Gastroesophageal sphincter (tissue), 4 donors: Measurements from ENCODE around the gene AFMID. TPM values are rescaled to one million over a fixed set of nuclear protein-coding genes. Genes with fewer than 3 reads are reported as not detected.

ENCODE experiments used
- ATAC-seq: fragments of 150-250 bp; one replicate; pipeline ENCODE4 v1.9.1; 2016; ENCODE audit warnings: mild to moderate bottlenecking, moderate library complexity
- H3K27ac ChIP-seq, 4 donors: fragments of 200-600 bp; sonication (generic) in 3 of 4; 1 replicate in 3 of 4; 2 replicates in 1 of 4; pipeline ENCODE4 v1.5.1; 2016 to 2019
- H3K27me3 ChIP-seq: fragments of 200-600 bp; sonication (generic); one replicate; pipeline ENCODE4 v1.5.1; 2019
- H3K36me3 ChIP-seq, 2 donors: fragments of 200-600 bp; sonication (generic); one replicate each; pipeline ENCODE4 v1.5.1; 2019; ENCODE audit warnings: control low read depth in 1 of 2
- H3K4me1 ChIP-seq, 3 donors: fragments of 200-600 bp; sonication (generic); 1 replicate in 2 of 3; 2 replicates in 1 of 3; pipeline ENCODE4 v1.5.1; 2016 to 2019; ENCODE audit warnings: control low read depth in 2 of 3
- H3K4me3 ChIP-seq, 2 donors: fragments of 200-600 bp; sonication (generic); one replicate each; pipeline ENCODE4 v1.5.1; 2019; ENCODE audit warnings: mild to moderate bottlenecking in 1 of 2, moderate library complexity in 1 of 2
- H3K9me3 ChIP-seq, 3 donors: fragments of 200-600 bp; sonication (generic); one replicate each; pipeline ENCODE4 v1.5.1; 2017 to 2019; ENCODE audit warnings: control low read depth in 2 of 3
- EP300 ChIP-seq: sonication (generic); formaldehyde crosslinking; IDR thresholded peaks from one replicate; pipeline ENCODE4 v1.6.1; 2017; ENCODE audit warnings: antibody characterized with exemption, mild to moderate bottlenecking
- POLR2A ChIP-seq, 2 donors: fragments of 450-650 bp; IDR thresholded peaks; one replicate each; pipeline ENCODE4 v1.6.1; 2017; ENCODE audit warnings: antibody characterized with exemption in 2 of 2, mild to moderate bottlenecking in 2 of 2, moderate library complexity in 1 of 2
- POLR2AphosphoS5 ChIP-seq: sonication (generic); formaldehyde crosslinking; IDR thresholded peaks from one replicate; pipeline ENCODE4 v1.6.1; 2017; ENCODE audit warnings: antibody characterized with exemption
- WGBS, 2 donors: methylation state at CpG; one replicate each; pipeline ENCODE4 v1.1.5; 2018; ENCODE audit warnings: low coverage in 1 of 2; 5-methylcytosine and 5-hydroxymethylcytosine counted together
- total RNA-seq, 4 donors: library from RNA; depleted of rRNA; stranded (reverse); fragments of >200 nt; gene quantifications; one replicate each; pipeline ENCODE4 v1.1.0, GENCODE V29; 2016
- TF ChIP-seq, protein P1 (sequence below), 4 experiments: fragments of 200-600 bp in 2 of 4; fragments of 450-650 bp in 2 of 4; sonication (generic) in 1 of 4; IDR thresholded peaks; one replicate each; pipeline ENCODE4 v1.5.1; 2017 to 2019; ENCODE audit warnings: antibody characterized with exemption in 4 of 4, mild to moderate bottlenecking in 2 of 4, moderate library complexity in 2 of 4

The AFMID gene
- total RNA-seq, 4 donors from 2014 or later = 14.9 to 43.9 (median 31.6) TPM

GRCh38 chr17:78159575-78160158, 27.5 kb upstream of the AFMID start:
- H3K4me1 ChIP-seq = no peaks in the 10 kb centered on the region
- H3K4me3 ChIP-seq = no peak overlapping the region
- no peaks in the 10 kb centered on the region for H3K9me3 ChIP-seq
- no peaks in the 10 kb centered on the region for H3K27me3 ChIP-seq
- H3K36me3 ChIP-seq = no peaks in the 10 kb centered on the region
- no peak for ATAC-seq
- WGBS, 2 donors = 77 to 85% methylated on average over 10 of the region's 10 CpGs
- H3K27ac ChIP-seq = no peak overlapping the region
- TF ChIP-seq EP300 = no peak
- TF ChIP-seq, protein P1, sequence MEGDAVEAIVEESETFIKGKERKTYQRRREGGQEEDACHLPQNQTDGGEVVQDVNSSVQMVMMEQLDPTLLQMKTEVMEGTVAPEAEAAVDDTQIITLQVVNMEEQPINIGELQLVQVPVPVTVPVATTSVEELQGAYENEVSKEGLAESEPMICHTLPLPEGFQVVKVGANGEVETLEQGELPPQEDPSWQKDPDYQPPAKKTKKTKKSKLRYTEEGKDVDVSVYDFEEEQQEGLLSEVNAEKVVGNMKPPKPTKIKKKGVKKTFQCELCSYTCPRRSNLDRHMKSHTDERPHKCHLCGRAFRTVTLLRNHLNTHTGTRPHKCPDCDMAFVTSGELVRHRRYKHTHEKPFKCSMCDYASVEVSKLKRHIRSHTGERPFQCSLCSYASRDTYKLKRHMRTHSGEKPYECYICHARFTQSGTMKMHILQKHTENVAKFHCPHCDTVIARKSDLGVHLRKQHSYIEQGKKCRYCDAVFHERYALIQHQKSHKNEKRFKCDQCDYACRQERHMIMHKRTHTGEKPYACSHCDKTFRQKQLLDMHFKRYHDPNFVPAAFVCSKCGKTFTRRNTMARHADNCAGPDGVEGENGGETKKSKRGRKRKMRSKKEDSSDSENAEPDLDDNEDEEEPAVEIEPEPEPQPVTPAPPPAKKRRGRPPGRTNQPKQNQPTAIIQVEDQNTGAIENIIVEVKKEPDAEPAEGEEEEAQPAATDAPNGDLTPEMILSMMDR (IDR thresholded peaks at IDR 0.05) = no peak
- TF ChIP-seq POLR2A (IDR thresholded peaks at IDR 0.05) = no peak
- TF ChIP-seq POLR2AphosphoS5 = no peak

DNA sequence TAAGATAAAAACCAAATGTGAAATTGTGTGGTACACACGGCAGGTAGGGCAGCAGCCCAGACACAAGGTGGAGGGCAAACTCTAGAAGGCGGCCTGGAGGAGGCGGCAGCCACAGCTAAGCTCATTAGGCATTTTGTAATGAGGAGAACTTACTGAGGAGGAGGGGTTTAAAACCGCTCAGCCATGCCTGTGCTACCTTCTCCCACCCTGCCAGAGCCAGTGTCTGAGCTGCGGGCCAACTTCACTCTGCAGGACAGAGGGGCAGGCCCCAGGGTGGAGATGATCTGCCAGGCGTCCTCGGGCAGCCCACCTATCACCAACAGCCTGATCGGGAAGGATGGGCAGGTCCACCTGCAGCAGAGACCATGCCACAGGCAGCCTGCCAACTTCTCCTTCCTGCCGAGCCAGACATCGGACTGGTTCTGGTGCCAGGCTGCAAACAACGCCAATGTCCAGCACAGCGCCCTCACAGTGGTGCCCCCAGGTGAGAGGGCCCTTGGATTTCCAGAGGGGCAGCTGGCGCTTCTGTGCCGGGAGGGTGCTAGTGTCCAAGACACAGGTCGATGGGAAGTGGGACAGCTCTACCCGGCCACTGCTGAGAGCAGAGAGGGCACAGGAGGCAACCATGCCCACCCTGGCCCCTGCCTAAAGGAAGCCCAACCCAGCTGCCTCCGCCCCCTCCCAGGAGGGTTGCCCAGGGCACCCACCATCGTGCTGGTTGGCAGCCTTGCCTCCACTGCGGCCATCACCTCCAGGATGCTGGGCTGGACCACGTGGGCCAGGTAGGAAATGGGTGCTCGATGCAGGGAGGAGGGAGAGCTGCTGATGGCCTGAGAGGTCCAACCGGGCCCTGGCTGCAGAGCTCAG, 23.0 kb upstream of the AFMID start:
- Histone ChIP-seq H3K4me3 (no peak overlapping the region), H3K9me3 (no peaks in the 10 kb centered on the region), H3K4me1 (peaks cover 0 to 8% (median 0%) of the 10 kb centered on the region in 3 donors), H3K27ac (no peak overlapping the region), H3K27me3 (no peaks in the 10 kb centered on the region), H3K36me3 (no peaks in the 10 kb centered on the region)
- ATAC-seq = no peak
- TF ChIP-seq, protein P1 (IDR thresholded peaks at IDR 0.05) = no peak
- TF ChIP-seq POLR2AphosphoS5 (no peak), EP300 (no peak), POLR2A (IDR thresholded peaks at IDR 0.05) (no peak)
- 90 to 100% methylated on average over 1 to 2 of the region's 22 CpGs for WGBS, 2 donors

DNA sequence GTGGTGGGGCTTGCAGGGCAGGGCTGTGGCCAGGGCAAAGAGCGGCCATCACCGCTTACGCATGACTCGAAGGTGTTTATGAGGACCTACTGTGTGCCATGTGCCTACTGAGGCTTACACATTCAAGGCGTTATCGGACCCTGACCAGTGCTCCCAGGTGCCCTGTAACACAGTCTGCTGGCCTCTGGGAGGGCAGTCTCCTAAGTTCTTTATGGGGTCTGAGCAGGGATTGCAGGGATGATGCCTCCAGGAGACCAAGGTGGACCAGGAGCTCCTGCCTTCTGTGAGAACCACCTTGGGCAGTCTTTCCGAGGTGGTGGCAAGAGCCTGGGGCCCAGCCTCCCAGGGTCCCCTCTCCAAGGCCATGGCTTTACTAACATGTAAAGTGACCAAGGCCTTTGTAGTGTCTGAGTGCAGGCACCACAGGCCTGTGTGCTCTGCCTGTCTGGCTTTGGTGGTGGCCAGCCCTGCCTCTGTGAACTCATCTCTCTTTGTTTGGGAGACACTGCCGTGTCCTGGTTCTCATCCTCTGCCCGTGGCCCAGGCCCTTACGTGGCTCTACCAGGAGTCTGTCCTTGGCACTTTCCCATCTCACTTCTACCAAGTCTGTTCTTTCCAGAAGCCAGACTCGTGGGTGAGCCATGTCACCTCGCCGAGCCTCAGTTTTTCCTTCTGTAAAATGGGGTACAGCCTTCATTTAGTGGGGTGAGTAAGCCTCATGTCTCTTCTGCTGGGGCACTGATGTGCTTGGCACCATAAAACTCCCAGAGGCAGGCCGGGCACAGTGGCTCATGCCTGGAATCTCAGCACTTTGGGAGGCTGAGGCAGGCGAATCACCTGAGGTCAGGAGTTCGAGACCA, 22.2 kb upstream of the AFMID start:
- WGBS, 2 donors = 92 to 95% methylated on average over 2 to 7 of the region's 16 CpGs
- no peak for ATAC-seq
- TF ChIP-seq POLR2A (IDR thresholded peaks at IDR 0.05) (no peak), POLR2AphosphoS5 (no peak), EP300 (no peak)
- TF ChIP-seq, protein P1 (IDR thresholded peaks at IDR 0.05) = no peak
- Histone ChIP-seq H3K27ac (no peak overlapping the region), H3K9me3 (no peaks in the 10 kb centered on the region), H3K27me3 (no peaks in the 10 kb centered on the region), H3K36me3 (no peaks in the 10 kb centered on the region), H3K4me1 (peaks cover 0 to 16% (median 6%) of the 10 kb centered on the region in 3 donors), H3K4me3 (no peak overlapping the region)

DNA sequence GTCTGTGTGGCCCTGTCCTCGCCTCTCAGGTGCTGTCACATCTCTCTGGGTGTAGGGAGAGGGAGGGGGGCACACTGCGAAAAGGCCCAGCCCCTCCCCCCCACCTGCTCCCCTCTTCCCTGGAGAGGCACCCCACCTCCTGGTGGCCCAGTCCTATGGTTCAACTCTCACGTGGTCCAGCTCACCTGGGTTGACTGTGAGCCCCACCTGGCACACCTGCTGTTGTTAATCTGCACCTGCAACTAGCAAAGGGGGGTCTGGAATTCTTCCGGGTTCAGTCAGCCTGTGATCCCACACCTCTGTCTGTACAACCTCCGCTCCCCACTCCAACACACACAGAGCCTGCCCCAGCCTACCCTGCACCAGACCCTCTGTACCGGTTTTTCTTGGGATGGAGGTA, 20.7 kb upstream of the AFMID start:
- ATAC-seq = no peak
- 86% methylated on average over 2 of the region's 6 CpGs; no CpG with 5 or more reads in 1 of the 2 donors for WGBS, 2 donors

More for the DNA sequence above, 20.7 kb upstream of the AFMID start:
- H3K27ac ChIP-seq = no peak overlapping the region
- H3K4me3 ChIP-seq = no peak overlapping the region
- no peak for TF ChIP-seq POLR2A (IDR thresholded peaks at IDR 0.05)
- TF ChIP-seq, protein P1 (IDR thresholded peaks at IDR 0.05) = no peak
- no peak for TF ChIP-seq EP300
- H3K27me3 ChIP-seq = no peaks in the 10 kb centered on the region
- H3K4me1 ChIP-seq = peaks cover 0 to 31% (median 16%) of the 10 kb centered on the region in 3 donors
- peaks cover 0 to 10% of the 10 kb centered on the region in 2 donors for H3K36me3 ChIP-seq
- no peaks in the 10 kb centered on the region for H3K9me3 ChIP-seq
